KG1 (cell line): Measurements from ENCODE around the gene PHETA1.
"Not testable (repeated sequence)": the region's sequence is repeated elsewhere in the genome, so short reads cannot be mapped to it uniquely, and the experiment has no call there.

ENCODE experiments used
- DNase-seq: peaks from one replicate; lab custom pipeline; 2025; lab: John Stamatoyannopoulos, UW

PHETA1 gene

DNA sequence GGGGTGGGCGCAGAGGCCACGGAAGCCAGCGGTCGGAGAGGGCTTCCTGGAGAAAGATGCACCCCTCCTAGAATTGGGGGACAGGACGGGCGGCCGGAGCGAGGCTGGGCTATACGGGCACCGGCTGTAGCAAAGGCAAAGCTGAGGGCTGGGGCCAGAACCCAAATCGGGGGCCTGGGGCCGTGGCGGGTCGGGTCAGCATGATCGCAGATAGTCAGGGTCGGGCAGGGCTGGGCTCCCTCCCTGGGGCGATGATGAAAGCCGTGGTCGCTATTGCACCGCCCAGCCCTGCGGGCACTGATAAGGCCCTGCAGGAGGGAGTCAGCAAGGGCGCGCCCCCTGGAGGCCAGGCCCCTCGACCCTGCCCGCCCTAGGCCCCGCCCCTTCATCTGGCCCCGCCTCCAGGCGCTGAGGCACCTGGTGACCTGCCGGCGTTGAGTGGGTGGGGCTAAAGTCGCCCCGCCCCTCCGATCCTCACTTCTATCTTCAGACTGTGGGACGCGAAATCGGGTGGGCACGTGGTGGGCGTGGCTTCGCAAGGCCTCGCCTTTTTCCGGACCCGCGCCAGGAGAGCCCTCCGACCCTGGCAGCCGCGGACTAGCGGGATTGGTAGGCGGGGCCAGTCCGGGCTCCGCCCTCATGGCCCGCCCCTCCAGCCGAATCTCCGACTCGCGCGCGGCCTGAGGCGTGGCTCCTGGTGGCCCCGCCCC lies 36.4 kb upstream of the PHETA1 start:
- DNase-seq: peak; percentile 98

DNA sequence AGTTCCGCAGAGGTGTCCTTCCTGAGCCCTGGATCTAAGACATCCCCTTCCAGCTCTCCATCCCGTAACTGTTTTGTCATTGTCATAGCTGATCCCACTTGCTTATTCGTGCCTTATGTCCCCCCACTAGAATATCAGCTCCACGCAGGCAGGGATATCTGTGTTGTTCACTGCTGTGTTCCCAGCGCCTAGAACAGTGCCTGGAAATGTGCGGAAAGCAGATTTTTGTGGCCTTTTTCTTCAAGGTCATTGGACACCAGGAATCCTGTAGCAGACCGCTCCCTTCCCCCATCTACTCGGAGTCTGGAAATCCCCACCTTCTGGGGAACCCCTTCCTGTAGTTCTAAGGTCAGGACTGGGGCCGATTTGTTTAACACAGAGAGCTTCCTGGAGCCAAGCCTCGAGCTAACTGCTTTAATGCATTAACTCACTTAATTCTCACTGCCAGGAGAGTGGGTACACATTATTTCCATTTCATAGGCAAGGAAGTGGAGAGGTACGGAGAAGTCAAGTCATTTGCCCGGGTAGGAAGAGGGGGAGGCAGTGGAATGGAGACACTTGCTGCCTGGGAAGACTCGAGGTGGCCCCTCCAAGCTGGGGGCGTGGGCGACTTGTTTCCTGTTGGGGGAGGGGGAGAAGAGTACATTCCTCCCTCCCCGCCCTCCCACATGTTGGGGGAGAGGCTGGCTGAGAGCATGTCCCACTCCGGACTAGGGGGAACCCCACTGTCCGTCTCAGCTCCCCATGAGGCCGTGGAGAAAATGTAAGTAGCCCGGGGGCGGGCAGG lies 35.7 kb upstream of the PHETA1 start:
- no peak for DNase-seq

DNA sequence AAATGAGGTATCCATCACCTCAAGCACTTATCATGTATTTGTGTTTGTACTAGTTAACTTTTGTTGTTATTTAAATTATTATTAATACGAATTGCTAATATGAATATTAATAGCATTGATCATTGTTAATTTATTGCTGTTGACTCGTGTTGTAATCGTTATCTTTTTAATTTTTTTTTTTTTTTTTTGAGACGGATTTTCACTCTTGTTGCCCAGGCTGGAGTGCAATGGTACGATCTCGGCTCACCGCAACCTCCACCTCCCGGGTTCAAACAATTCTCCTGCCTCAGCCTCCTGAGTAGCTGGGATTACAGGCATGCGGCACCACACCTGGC lies 33.6 kb upstream of the PHETA1 start:
- DNase-seq: not testable (repeated sequence)

DNA sequence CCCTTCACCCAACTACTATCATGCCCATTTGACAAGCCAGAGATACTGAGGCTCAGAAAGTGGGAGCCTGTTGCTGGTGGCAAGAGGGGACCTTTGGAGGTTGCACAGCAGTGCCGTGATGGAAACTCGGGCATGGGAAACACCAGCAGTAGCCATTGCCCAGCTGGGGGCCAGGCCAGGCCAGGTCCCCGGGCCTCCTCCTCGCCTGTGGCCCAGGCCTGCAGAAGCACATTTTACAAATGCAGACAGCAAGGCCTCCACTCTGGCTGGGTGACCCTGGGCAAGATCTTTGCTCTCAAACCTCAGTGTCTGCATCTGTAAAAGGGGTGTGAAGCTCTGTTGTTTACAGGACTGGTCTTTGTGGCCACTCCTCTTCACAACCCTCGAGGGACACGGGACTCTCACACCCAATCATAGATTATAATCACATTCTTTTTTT lies 32.3 kb upstream of the PHETA1 start:
- no peak for DNase-seq

DNA sequence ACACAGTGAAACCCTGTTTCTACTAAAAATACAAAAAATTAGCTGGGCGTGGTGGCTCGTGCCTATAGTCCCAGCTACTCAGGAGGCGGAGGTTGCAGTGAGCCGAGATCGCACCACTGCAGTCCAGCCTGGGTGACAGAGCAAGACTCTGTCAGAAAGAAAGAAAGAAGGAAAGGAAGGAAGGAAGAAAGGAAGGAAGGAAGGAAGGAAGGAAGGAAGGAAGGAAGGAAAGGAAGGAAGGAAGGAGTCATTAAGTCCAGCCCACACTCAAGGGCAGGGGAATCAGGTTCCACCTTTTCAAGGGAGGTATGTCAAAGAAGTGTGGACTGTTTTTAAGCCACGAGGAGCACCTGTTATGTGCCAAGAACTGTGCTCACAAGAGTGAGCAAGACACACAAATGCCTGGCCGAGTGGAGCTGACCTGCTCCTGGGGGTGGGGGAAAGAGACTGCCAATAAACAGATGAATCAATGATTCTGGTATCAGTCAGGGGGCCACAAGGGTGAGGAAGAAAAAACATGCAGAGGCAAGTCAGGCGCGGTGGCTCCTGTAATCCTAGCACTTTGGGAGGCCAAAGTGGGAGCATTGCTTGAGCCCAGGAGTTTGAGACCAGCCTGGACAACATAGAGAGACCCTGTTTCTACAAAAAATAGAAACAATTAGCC lies 31.0 kb upstream of the PHETA1 start:
- DNase-seq: not testable (repeated sequence)

DNA sequence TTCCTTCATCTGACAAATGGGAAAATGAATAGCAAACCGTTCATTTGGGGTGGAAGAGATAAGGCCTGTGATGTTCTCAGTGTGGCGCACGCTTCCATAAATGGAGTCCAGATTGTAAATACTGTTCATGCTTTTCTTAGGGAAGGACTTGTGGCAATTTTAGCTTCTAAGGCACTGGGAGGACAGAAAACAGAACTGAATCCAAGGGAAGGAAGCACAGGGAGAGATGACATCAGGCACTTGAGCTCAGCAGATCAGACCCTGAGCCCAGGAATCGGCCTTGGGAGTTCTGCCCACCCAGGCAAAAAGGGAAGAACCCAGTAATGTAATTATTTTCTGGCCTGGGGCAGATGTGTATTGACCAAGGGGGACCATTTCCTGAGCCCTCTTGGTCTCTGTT lies 29.6 kb upstream of the PHETA1 start:
- DNase-seq: no peak

DNA sequence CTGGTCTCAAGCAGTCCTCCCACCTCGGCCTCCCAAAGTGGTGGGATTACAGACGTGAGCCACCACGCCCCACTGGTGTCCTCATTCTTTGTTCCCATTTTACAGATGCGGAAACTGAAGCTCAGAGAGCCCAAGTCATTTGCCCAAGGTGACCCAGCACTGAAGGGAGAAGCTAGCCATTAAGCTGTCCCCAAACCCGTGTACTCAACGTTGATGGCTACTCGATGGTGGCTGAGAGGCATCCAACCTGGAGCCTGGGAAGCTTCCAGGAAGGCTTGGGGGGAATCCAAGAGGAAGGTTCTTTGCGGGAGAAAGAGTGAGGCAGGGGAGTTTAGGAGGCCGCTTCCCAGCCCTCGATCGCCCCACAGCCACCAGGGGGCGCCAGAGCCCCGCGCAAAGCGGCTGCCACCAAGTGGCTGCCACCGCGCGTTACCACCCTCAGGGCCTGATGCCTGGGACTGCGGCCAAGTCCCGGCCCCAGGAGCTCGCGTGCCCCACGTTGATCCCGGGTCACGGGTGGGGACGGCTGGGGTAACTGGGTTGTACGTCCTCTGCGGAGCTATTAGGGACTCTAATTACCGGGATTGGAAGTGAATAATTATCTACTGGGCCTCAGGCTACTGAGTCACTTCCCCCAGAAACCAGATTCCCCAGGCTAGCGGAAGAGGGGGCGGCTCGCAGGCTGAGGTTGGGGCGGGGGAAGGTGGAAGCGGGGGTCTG lies 28.0 kb upstream of the PHETA1 start:
- peak; percentile 72 for DNase-seq

DNA sequence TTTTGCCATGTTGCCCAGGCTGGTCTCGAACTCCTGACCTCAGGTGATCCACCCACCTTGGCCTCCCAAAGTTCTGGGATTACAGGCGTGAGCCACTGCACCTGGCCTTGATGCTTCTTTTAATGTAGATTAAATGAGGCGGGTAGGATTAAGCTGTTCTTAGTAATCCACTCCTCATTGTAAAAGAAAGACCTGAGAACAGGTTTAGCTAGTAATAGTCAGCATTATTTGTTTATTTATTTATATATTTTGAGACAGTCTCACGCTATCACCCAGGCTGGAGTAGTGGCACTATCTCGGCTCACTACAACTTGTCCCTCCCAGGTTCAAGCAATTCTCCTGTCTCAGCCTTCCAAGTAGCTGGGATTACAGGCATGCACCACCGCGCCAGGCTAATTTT lies 27.4 kb upstream of the PHETA1 start:
- not testable (repeated sequence) for DNase-seq

DNA sequence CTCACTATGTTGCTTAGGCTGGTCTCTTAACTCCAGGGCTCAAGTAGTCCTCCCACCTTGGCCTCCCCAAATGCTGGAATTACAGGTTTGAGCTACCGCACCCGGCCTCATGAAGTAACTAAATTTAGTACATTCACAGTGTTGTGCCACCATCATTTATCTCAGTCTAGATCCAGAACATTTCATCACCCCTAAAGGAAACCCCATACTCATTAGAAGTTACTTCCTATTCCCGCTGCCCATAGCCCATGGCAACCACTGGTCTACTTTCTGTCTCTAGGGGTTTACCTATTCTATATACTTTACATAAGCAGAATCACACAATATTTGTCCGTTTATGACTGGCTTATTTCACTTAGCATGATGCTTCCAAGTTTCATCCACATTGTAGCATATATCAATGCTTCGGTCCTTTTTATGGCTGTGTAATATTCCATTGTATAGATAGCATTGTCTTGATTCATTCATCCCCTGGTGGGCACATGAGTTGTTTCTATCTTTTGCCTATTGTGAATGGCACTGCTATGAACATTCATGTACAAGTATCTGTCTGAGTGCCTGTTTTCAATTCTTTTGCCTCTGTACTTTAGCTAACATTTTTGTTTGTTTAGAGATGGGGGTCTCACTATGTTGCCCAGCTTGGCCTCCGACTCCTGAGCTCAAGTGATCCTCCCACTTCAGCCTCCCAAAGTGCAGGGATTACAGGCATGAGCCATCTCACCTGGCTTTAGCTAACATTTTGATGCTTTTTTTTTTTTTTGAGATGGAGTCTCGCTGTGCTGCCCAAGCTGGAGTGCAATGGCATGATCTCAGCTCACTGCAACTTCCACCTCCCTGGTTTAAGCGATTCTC lies 26.7 kb upstream of the PHETA1 start:
- no peak for DNase-seq

DNA sequence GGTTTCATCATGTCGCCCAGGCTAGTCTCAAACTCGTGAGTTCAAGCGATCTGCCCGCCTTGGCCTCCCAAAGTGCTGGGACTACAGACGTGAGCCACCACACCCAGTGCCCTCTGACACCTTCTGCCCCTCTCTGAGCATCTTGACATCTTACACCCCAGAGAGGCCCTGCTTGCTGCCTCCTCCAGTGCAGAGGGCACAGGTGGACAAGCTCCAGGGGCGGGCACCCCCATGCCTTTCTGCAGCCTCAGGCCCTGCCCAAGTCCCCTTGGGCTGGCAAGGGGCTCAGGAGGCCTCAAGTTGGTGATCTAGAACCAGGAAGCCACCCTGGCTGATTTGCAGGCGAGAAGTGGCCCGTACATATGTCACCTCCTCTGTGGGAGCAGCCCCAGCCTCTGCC lies 25.6 kb upstream of the PHETA1 start:
- DNase-seq: no peak

DNA sequence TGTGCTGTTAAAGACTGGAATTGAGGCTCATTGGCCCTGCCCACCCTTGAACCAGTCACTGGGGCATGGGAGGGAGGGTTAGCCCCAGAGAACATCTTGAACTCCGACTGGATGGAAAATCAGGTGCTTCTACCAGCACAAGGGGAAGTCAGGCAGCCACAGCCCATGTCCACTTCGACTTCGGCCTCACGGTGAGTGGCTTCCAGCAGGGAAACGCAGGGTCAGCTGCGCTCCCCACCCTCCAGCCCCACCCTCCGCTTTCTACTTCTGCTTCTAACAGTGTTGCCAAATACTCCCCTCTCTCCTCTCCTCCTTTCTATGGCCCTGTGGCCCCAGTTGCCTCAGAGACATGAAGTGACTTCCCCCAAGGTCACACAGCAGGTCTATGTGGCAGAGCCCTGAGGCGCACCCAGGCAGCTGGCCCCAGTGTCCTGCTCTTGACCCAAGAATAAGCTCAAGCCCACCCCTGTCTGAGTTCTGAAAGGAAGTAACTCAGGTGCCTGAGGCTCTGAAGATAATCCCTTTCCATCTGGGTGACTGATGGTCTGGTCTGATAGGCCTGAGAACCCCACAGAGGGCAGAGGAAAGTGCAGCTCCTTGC lies 24.9 kb upstream of the PHETA1 start:
- peak; percentile 67 for DNase-seq

DNA sequence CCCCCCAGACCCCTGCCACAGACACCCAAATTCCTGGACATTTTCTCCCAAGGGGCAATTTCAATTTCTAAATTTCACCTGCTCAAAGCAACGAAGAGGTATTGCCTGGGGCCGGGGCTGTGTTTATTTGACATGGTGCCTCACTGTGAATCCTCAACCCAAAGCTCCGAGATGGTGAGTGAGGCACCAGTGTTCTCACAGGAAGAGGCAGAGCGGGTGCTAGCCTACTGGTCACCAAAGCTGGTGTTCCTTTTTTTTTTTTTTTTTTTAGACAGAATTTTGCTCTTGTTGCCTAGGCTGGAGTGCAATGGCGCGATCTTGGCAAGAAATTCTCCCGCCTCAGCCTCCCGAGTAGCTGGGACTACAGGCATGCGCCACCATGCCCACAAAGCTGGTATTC lies 22.0 kb upstream of the PHETA1 start:
- DNase-seq: no peak

DNA sequence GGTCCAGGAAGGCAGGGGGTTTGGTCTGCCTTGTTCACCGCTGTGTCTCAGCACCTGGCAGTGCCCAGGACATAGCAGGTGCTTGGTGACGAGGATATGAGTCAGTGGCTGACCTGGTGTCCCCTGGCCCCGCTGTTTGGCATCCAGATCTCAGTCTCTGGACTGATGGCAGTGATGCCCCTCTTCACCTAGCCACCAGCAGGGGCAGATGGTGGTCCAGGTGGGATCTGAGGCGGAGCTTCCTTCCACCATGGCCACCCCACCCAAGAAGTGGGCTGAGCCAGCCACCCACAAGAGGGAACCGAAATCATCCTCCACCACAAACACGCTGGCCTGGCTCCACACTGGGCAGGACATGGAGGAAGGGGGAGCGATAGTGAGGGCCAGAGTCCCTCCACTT lies 20.7 kb upstream of the PHETA1 start:
- DNase-seq: no peak

DNA sequence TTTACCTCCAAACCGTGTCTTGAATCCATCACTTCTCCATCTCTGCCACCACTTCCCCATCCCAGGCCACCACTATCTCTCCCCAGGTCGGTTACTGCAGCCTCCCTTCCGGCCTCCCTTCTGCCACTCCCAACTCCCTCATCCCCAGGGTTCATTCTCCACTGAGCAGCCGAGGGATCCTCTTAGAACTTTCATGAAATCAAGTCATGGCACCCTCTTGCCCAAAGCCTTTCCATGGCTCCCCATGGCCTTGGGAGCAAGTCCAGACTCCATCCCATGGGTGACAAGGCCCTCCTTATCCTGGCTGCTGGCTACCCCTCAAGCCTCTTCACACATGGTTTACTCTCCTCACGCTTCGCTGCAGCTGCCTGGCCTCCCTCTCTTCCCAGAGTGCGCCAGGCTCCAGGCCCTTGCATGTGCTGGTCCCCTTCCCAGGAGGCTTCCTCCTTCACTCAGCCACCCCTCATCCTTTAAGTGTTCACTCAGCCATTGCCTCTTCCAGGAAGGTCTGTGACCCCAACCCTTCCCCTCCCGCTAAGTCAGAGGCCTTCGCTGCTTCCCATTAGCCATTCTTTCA lies 18.9 kb upstream of the PHETA1 start:
- DNase-seq: no peak

DNA sequence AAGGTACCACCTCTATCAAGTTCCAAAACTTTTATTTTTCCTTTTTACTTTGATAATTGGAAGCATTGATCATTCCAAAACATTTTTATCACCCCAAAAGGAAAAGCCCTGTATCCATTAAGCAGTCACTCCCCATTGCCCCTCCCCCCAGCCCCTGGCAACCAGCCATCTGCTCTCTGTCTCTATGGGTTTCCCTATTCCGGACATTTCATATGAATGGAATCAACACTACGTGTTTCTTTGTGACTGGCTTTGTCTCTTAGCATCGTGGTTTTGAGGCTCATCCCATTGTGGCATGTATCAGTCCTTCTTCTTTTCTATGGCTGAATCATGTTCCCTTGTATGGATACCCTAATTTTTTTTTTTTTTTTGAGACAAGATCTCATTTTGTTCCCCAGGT lies 18.0 kb upstream of the PHETA1 start:
- DNase-seq: no peak

DNA sequence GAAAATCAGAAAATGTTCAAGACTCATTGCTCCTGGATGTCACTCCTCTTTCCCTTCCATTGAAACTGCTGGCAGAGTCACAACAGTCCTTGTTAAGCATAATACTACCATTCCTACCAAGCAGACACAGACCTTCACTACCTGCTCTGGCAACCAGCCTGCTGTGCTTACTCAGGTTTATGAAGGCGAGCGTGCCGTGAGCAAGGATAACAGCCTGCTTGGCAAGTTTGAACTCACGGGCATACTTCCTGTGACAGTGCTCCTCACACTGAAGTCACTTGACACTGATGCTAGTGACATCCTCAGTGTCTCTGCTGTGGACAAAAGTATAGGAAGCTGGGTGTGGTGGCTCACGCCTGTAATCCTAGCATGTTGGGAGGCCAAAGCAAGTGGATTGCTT lies 15.7 kb upstream of the PHETA1 start:
- no peak for DNase-seq

DNA sequence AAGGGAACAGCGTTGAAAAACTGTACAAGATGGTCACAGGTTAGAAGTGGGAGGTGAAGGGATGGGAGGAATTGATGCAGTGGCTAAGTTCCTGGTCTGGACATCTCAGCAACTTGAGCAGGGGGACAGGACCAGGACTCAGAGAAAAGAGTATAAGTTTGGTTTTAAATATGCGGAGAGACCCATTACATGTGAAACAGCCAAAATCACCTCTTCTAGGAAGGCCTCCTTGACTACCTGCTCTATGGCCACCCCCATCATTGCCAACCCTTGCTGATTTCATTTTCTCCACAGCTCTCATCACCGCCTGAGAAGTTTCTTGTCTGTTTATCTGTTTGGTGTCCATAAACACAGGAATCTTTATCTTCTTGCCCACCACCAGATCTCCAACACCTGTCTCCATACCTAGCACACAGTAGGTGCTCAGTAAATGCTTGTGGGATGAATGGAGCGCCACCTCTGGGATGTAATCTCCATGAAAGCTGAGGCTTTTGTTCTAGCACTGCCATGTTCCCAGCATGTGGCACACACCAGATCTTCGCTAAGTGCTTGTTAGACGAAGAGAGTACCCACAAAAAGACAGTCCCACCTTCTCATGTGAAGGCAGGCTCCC lies 11.2 kb upstream of the PHETA1 start:
- DNase-seq: no peak

DNA sequence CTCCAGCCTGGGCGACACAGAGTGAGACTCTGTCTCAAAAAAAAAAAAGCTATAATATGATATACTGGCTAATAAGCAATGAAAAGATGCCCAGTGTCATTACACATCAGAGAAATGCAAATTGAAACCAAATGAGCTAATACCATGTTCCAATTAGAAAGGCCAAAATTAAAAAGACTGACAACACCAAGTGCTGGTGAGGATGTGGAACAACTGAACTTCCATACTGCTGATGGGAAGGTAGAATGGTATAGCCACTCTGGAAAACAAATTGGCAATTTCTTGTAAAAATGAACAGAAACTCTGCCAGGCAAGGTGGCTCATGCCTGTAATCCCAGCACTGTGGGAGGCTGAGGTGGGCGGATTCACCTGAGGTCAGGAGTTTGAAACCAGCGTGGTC lies 8.5 kb upstream of the PHETA1 start:
- no peak for DNase-seq

DNA sequence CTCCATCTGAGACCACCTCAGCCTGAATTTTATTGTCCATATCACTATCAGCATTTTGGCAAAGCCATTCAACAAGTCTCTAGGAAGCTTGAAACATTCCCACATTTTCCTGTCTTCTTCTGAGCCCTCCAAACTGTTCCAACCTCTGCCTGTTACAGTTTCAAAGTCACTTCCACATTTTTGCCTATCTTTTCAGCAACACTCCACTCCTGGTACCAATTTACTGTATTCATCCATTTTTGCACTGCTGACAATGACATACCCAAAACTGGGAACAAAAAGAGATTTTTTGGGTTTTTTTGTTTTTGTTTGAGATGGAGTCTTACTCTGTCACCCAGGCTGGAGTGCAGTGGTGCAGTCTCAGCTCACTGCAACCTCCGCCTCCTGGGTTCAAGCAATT lies 4.3 kb upstream of the PHETA1 start:
- not testable (repeated sequence) for DNase-seq

DNA sequence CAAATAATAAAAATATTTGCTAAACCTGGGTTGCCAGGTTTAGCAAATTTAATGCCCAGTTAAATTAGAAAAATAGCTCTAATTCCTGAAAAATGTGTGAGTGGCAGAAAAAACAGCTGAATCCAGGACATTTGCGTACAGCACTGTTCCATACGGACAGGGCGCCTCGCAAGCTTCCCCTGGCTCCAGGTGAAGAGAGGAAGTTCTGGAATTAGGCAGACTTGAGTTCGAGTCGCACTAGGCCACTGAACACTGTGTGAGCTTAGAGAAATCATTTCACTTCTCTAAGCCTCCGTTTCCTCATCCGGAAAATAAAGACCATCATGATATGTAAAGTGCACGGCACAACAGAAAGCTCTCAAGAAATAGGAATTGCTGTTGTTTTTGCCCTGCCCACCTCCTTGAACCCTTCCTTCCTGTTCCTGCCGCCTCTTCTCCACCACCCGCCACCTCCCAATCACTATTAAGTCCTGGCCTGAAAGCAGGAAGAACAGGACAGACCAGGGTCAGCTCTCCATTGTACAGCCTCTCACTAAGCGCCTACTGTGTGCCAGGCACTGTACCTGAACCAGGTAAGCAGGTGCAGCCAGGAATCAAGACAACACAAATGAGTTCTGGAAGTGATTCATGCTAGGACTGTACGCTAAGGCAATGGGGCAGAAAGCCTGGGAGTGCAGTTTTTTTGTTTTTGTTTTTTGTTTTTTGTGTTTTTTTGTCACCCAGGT lies 763 bp upstream of the PHETA1 start:
- DNase-seq: no peak
